ENCODE results near the gene RYK.

- TF ChIP-seq CTCF (IDR thresholded peaks at IDR 0.05) (no peak), POLR2AphosphoS5 (IDR thresholded peaks at IDR 0.05; ENCODE audit: low read depth, low read length) (no peak), YY1 (IDR thresholded peaks at IDR 0.05; ENCODE audit: low read depth) (no peak), SIN3A (IDR thresholded peaks at IDR 0.05; ENCODE audit: borderline replicate concordance, low read depth, low read length) (no peak), MAX (IDR thresholded peaks at IDR 0.05; ENCODE audit: low read depth) (no peak), EP300 (IDR thresholded peaks at IDR 0.05; ENCODE audit: borderline replicate concordance in 1 of 2, low read depth in 1 of 2, low read length in 1 of 2) (no peak), RAD21 (IDR thresholded peaks at IDR 0.05; ENCODE audit: low read length) (no peak), GATA2 (CRISPR knock-in tag; IDR thresholded peaks at IDR 0.05) (no peak)
Measured at GRCh38 chr3:134161898-134162615, 88.6 kb downstream of the RYK start.
